ENCODE results near the gene SLC35F3. TPM values are rescaled to one million over a fixed set of nuclear protein-coding genes. Genes with fewer than 3 reads are reported as not detected.
A peak's percentile ranks its signal among the peaks of the same experiment; 100 is the strongest.
"Not testable (repeated sequence)": the region's sequence is repeated elsewhere in the genome, so short reads cannot be mapped to it uniquely, and the experiment has no call there.

The SLC35F3 gene
- total RNA-seq, 1 donor from 2014 or later, result 2.4 TPM

GRCh38 chr1:234093741-234094140 lies 189.3 kb downstream of the SLC35F3 start:
- DNase-seq (ENCODE audit: low spot score in 2 of 2), result no peak
- no peak for FAIRE-seq

- DNase-seq (ENCODE audit: low spot score in 2 of 2) (no peak), FAIRE-seq (no peak)
Measured at GRCh38 chr1:234094172-234094571, 189.7 kb downstream of the SLC35F3 start.

- DNase-seq (ENCODE audit: low spot score in 2 of 2) (no peak), FAIRE-seq (no peak)
Measured at GRCh38 chr1:234096161-234096770, 191.8 kb downstream of the SLC35F3 start.

- no peak for FAIRE-seq
- no peak for DNase-seq (ENCODE audit: low spot score in 2 of 2)
Measured at GRCh38 chr1:234102583-234102982, 198.1 kb downstream of the SLC35F3 start.

- FAIRE-seq, result no peak
Measured at GRCh38 chr1:234103198-234103597, 198.7 kb downstream of the SLC35F3 start.

GRCh38 chr1:234106032-234106431 lies 201.6 kb downstream of the SLC35F3 start:
- FAIRE-seq, result no peak
- no peak for DNase-seq (ENCODE audit: low spot score in 2 of 2)

More at GRCh38 chr1:234103198-234103597, 198.7 kb downstream of the SLC35F3 start:
- DNase-seq (ENCODE audit: low spot score in 2 of 2), result no peak

- no peak for FAIRE-seq
- DNase-seq (ENCODE audit: low spot score in 2 of 2), result no peak
Measured at GRCh38 chr1:234107416-234108021, 203.0 kb downstream of the SLC35F3 start.

GRCh38 chr1:234108921-234109320 lies 204.4 kb downstream of the SLC35F3 start:
- no peak for DNase-seq (ENCODE audit: low spot score in 2 of 2)
- FAIRE-seq, result no peak

GRCh38 chr1:234109840-234110239 lies 205.4 kb downstream of the SLC35F3 start:
- DNase-seq (ENCODE audit: low spot score in 2 of 2), result no peak
- no peak for FAIRE-seq

- no peak for DNase-seq (ENCODE audit: low spot score in 2 of 2)
Measured at GRCh38 chr1:234111458-234112142, 207.1 kb downstream of the SLC35F3 start.

GRCh38 chr1:234114648-234115307 lies 210.3 kb downstream of the SLC35F3 start:
- DNase-seq (ENCODE audit: low spot score in 2 of 2) (peak; percentile 9 to 38), FAIRE-seq (no peak)

More at GRCh38 chr1:234111458-234112142, 207.1 kb downstream of the SLC35F3 start:
- no peak for FAIRE-seq

- DNase-seq (ENCODE audit: low spot score in 2 of 2) (no peak), FAIRE-seq (no peak)
Measured at GRCh38 chr1:234118911-234119310, 214.4 kb downstream of the SLC35F3 start.

GRCh38 chr1:234119431-234119830 lies 215.0 kb downstream of the SLC35F3 start:
- no peak for FAIRE-seq

GRCh38 chr1:234120327-234120944 lies 216.0 kb downstream of the SLC35F3 start:
- DNase-seq (ENCODE audit: low spot score in 2 of 2) (no peak), FAIRE-seq (no peak)

More at GRCh38 chr1:234119431-234119830, 215.0 kb downstream of the SLC35F3 start:
- no peak for DNase-seq (ENCODE audit: low spot score in 2 of 2)

- FAIRE-seq; DNase-seq (ENCODE audit: low spot score in 2 of 2): not testable (repeated sequence)
Measured at GRCh38 chr1:234121659-234122058, 217.2 kb downstream of the SLC35F3 start.

- FAIRE-seq; DNase-seq (ENCODE audit: low spot score in 2 of 2): not testable (repeated sequence)
Measured at GRCh38 chr1:234122571-234122970, 218.1 kb downstream of the SLC35F3 start.

- FAIRE-seq, result no peak
- no peak for DNase-seq (ENCODE audit: low spot score in 2 of 2)
Measured at GRCh38 chr1:234123867-234124266, 219.4 kb downstream of the SLC35F3 start.

GRCh38 chr1:234125283-234125682 lies 220.8 kb downstream of the SLC35F3 start:
- no peak for FAIRE-seq
- DNase-seq (ENCODE audit: low spot score in 2 of 2), result no peak

- DNase-seq (ENCODE audit: low spot score in 2 of 2), result no peak
- FAIRE-seq, result no peak
Measured at GRCh38 chr1:234125714-234126113, 221.2 kb downstream of the SLC35F3 start.

- no peak for DNase-seq (ENCODE audit: low spot score in 2 of 2)
Measured at GRCh38 chr1:234127026-234127671, 222.7 kb downstream of the SLC35F3 start.

More at GRCh38 chr1:234127026-234127671, 222.7 kb downstream of the SLC35F3 start:
- FAIRE-seq, result no peak

Measured in frontal cortex (tissue), 4 donors.